Coronary artery (tissue), 2 donors: ENCODE results near the gene AGPAT2.
A peak's percentile ranks its signal among the peaks of the same experiment; 100 is the strongest.

Experiments
- DNase-seq: peaks from one replicate; pipeline ENCODE4 v3.0.0-alpha.2; 2017; ENCODE audit warnings: low spot score
- H3K27ac ChIP-seq, 2 donors: fragments of 200-600 bp; sonication (generic); one replicate each; pipeline ENCODE4 v1.5.1; 2016 to 2019
- H3K4me3 ChIP-seq: fragments of 200-600 bp; sonication (generic); 2 replicates; pipeline ENCODE4 v1.5.1; 2016; ENCODE audit warnings: mild to moderate bottlenecking, moderate library complexity
- TF ChIP-seq, protein P1 (sequence below): fragments of 200-600 bp; sonication (generic); IDR thresholded peaks from one replicate; pipeline ENCODE4 v1.5.1; 2019; ENCODE audit warnings: antibody characterized with exemption

The AGPAT2 gene

DNA sequence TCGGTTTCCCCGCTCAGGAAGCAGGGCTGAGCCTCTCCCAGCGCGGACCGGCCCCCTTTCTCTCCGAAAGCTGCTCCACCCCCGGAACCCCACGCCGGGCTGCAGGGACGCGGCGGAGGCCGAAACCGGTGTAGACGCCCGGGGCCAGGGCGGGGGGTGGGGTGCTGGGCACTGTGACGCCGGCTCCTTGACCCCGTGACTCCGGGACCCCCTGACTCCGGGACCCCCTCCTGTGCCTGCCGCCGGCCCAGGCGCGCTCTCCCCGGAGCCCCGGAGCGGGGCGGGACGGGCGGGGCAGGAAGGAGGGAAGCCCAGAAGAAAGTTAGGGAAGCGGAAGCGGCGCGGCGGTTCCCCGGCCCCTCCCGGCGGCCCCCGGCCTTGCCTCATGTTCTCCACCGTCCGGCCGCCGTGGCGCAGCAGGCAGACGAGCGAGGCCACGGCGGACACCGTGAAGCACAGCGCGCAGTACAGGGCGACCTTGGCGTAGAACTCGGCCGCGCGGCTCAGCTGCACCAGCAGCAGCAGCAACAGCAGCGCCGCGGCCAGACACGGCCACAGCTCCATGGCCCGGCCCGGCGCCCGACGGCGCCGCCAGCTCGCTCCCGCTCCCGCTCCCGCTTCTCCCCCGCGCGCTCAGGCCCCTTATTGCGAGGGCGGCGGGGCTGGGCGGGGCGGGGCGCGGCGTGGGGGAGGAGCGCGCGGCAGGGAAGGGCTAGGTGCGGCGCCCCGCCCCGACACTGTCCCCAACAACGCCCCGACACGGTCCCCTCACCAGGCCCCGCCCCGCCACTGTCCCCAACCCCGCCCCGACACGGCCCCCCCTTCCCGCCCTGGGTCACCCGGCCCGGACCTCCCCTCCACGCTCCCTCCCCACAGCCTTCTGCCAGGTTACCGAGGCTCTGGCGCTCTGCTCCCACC is at the start of gene AGPAT2:
AGPAT2 (minus strand) TSS at position 664 of the 918 bp plus-strand sequence; CDS start at position 564, 100 bp downstream.
- peak within 1 kb of the TSS; percentile 41 to 87 for H3K27ac ChIP-seq

DNA sequence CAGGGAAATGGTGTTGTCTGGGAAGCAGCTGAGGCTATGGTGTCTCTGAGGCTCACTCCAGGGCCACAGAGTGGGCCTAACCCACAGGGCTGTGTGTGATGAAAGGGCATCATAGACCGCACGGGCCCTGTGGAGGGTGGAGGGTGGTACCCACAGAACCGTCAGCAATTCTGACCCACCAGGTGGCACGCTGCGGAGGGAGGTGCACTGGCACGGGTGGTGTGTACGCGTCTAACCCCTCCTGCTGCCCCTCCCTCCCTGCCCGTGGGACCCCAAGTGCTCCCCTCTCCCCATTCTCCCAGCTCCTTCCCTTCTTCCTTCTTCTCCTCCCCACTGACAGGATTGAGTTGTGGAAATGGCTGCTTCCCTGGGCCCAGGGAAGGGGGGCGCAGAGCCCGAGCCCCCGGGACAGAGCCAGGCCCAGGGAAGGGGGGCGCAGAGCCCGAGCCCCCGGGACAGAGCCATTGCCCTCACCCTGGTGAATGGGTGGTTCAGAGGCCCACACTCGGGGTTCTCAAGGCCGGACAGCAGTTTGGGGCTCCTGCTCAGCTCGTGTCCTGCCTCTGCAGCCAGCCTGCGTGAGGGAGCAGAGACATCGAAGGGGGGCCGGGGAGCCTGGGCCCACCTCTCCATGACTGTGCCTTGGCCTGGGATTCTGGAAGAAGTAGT is 48.7 kb upstream of the AGPAT2 start:
- TF ChIP-seq, protein P1, sequence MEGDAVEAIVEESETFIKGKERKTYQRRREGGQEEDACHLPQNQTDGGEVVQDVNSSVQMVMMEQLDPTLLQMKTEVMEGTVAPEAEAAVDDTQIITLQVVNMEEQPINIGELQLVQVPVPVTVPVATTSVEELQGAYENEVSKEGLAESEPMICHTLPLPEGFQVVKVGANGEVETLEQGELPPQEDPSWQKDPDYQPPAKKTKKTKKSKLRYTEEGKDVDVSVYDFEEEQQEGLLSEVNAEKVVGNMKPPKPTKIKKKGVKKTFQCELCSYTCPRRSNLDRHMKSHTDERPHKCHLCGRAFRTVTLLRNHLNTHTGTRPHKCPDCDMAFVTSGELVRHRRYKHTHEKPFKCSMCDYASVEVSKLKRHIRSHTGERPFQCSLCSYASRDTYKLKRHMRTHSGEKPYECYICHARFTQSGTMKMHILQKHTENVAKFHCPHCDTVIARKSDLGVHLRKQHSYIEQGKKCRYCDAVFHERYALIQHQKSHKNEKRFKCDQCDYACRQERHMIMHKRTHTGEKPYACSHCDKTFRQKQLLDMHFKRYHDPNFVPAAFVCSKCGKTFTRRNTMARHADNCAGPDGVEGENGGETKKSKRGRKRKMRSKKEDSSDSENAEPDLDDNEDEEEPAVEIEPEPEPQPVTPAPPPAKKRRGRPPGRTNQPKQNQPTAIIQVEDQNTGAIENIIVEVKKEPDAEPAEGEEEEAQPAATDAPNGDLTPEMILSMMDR, result no peak
- Histone ChIP-seq H3K27ac (no peak overlapping the region), H3K4me3 (no peak overlapping the region)
- DNase-seq, result no peak

More for the DNA sequence above, at the start of gene AGPAT2:
- H3K4me3 ChIP-seq, result peak within 1 kb of the TSS; percentile 87
- no peak for DNase-seq
- TF ChIP-seq, protein P1, result no peak

DNA sequence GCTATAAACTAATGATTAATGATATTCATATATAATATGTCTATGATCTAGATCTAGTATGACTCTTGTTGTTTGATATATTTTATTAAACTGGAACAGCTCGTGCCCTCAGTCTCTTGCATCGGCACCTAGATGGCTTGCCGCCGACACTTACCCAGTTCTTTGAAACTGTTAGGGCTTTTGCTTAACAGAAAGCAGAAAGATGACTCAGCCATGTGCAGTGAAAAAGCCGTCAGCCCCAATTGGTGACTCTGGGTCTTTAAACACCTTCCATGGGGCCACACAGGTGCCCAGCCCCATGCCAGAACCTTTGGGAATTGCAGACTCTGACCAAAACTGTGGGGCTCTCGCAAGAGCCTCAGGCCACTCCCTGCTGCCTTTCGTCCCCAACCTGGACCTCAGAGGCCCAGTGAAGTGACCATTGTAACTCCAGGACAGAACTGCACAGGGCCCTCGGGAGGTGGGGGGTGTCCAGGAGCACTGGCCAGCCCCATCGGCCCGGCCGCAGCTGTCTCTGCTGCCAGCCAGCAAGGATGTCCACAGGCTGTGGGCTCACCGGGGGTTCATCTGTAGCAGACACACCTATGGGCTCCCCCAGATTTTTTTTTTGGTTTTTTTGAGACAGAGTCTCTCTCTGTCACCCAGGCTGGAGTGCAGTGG is 47.7 kb upstream of the AGPAT2 start:
- DNase-seq, result no peak
- Histone ChIP-seq H3K4me3 (no peak overlapping the region), H3K27ac (no peak overlapping the region)
- TF ChIP-seq, protein P1, result no peak

DNA sequence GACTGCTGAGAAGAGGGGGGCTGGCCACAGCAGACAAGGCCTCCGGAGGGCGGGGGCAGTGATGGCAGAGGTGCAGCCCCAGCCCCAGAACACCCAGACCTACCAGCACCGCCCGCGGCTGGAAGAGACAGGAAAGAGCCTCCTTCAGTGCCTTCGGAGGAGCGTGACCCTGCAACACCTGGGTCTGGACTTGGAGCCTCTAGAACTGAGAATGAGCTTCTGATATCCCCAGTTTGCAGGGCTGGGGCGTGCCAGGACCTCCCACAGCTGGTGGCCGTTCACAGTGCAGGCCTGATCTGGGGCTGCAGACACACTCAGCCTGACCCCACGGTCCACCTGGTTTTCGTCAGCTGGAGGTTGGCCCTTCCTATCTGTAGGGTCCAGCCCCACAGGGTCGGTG is 46.4 kb upstream of the AGPAT2 start:
- DNase-seq, result no peak
- TF ChIP-seq, protein P1, result no peak

DNA sequence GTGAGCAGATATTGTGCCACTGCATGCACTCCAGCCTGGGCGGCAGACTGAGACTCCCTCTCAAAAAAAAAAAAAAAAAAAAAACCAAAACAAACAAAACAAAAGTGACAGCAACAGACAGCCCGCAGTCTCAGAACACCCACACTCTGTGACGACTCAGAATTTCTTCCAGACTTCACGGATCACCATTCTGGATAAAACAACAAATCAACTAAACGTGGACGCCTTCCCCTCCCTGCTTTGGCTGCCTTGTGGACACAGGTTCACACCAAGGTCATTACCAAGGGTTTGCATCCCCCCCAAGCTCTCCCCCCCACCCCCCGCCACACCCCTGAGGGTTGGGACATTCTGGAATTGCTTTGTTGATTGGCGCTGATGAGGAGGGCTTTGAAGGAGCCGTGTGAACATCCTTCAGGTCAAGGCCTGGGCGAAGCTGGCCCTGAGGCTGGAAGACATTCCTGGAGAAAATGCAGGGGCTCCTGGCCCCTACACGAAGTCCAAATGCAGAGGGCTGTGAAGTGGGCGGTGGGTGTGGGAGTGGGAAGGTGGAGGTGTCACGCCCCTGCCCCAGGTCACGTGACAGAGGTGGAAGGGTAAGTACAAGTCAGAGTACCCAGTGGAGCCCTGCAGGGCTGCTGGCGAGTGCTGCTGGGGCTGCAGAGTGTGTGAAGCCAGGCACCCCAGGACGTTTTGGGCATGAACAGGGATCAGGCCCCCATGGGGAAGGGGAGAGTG is 45.4 kb upstream of the AGPAT2 start:
- DNase-seq, result no peak
- no peak overlapping the region for H3K4me3 ChIP-seq
- no peak overlapping the region for H3K27ac ChIP-seq
- TF ChIP-seq, protein P1, result no peak

More for the DNA sequence above, 46.4 kb upstream of the AGPAT2 start:
- no peak overlapping the region for H3K4me3 ChIP-seq
- no peak overlapping the region for H3K27ac ChIP-seq

DNA sequence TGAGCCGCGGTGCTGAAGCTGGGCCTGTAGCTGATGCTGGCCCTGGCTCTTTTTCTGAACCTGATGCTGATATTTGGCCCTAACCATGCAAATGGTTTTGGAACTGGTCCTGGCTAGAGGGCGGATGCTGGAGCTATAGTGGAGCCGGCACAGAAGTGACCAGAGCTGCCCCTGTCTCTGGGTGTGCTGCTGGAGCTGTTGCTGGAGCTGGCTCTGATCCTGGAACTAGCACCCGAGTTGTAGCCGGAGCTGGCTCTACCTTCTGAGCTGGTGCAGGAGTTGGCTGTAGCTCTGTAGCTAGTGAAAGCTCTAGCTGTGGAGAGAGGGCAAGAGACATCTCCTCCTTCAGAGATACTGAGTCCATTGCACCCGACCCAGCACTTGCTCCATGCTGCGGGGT is 42.7 kb upstream of the AGPAT2 start:
- DNase-seq, result no peak
- Histone ChIP-seq H3K4me3 (no peak overlapping the region), H3K27ac (no peak overlapping the region)
- TF ChIP-seq, protein P1, result no peak
